Stimulated activated naive CD8-positive, alpha-beta T cell treated with anti-CD3 and anti-CD28 coated beads, Interleukin-15, amount 100 ng/mL, for 72 hours (primary cell): ENCODE measurements around the gene PIK3AP1.
"Not testable (repeated sequence)": the region's sequence is repeated elsewhere in the genome, so short reads cannot be mapped to it uniquely, and the experiment has no call there.

ENCODE experiments used
- ATAC-seq: fragments of 150-1000 bp; cut with Tn5 transposase; 2 replicates; pipeline ENCODE4 v1.10.0; 2021; ENCODE audit warnings: mild to moderate bottlenecking, moderate library complexity
- DNase-seq, 2 donors: peaks; one replicate each; pipeline ENCODE4 v3.0.0; 2021 to 2022
- H3K27ac Mint-ChIP-seq, 2 donors: one replicate each; pipeline ENCODE4 v1.8.0; 2022; ENCODE audit warnings: mild to moderate bottlenecking in 2 of 2, mixed read lengths in 2 of 2, moderate library complexity in 2 of 2
- H3K27me3 Mint-ChIP-seq: one replicate; pipeline ENCODE4 v1.8.0; 2022; ENCODE audit warnings: mixed read lengths
- H3K4me1 Mint-ChIP-seq: one replicate; pipeline ENCODE4 v1.8.0; 2022; ENCODE audit warnings: mild to moderate bottlenecking, mixed read lengths
- H3K4me3 Mint-ChIP-seq, 2 donors: one replicate each; pipeline ENCODE4 v1.8.0; 2022; ENCODE audit warnings: mild to moderate bottlenecking in 2 of 2, mixed read lengths in 2 of 2, moderate library complexity in 1 of 2
- H3K9me3 Mint-ChIP-seq, 2 donors: one replicate each; pipeline ENCODE4 v1.8.0; 2022; ENCODE audit warnings: mixed read lengths in 2 of 2

PIK3AP1 gene

DNA sequence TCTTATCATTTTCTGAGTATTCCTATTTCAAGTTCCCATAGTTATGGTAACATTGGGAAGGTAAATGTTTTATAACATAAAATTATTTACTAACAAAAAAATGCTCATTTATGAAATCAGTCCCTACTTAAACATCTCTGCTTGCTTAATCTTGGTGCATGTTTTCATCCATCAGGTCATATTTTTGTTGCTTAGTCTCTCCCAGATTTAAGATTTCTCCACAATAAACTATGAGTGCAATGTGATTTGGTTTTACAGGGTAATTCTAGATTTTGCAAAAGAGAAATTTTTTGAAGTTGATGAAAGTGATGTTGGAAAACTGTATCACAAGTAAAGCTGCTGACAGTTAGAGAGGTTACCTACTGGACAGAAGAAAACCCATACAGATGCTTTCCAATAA, 28.6 kb downstream of the PIK3AP1 start:
- no peak for ATAC-seq
- Mint-ChIP-seq H3K4me3 (no peak overlapping the region), H3K4me1 (peaks cover 41% of the 10 kb centered on the region), H3K9me3 (no peaks in the 10 kb centered on the region), H3K27ac (no peak overlapping the region), H3K27me3 (no peaks in the 10 kb centered on the region)
- no peak for DNase-seq

DNA sequence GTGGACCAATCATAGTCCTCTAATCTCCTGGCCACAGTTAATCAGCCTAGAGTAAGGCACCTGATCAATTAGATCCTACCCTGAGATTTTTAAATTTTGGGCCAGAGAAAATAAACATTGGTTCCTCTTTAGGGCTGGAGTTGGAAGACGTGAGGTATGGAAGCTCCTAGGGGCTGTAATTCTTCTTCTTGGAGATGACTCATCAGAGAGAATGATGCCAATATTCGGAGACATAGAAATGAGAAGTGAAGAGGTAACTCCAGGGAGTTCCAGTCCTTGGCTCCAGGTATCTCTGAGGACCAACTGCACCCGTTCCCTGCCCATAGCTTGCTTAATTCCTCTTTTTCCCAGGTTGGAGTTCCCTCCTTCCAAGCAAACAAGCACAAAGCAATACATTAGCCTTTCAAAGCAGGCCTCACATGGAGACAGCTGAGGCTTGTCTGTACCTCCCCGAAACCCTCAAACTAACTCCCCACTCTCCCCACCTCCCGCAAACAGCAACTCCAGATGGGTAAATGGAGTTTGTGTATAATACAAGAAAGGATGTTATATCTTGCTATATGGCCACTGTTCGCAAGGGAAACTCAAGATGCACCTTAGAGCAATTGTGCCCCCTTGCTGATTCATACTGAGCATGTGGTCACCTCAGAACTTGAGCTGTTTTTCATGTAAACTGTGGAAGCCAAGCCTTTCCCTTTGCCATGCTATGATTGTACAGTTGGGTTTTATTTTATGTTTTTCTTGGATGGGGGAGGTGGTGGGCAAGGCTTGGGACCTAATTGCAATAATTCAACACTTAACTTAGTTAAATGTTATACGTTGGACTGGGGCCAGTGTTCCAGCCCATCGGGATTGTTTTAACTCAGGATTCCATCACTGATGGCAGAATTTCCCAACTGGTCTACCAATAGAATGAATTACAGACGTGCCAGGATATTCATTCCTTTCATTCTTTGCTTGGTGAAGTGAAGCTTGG, 29.3 kb downstream of the PIK3AP1 start:
- no peaks in the 10 kb centered on the region for H3K9me3 Mint-ChIP-seq
- H3K27me3 Mint-ChIP-seq: no peaks in the 10 kb centered on the region
- peaks cover 34% of the 10 kb centered on the region for H3K4me1 Mint-ChIP-seq
- ATAC-seq: peak; percentile 75
- no peak overlapping the region for H3K4me3 Mint-ChIP-seq
- no peak overlapping the region for H3K27ac Mint-ChIP-seq
- peak in 1 of 2 donors; percentile 29 for DNase-seq

DNA sequence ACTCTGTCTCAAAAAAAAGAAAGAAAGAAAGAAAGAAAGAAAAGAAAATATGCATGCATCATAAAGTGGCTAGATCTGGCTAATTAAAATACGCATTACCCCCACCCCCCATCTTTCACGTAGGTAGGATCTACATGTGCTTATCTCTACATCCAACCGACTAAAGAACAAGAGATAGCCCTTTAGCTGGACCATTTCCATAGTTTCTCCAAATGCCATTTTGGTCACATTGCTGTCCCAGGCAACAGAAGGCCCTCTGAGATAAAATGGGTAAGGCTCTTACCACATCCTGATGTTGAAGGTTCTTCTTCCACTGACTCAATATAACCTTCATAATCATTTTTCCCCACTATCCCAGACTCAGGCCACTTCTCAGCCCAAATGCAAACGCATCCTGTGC, 31.5 kb downstream of the PIK3AP1 start:
- no peak overlapping the region for H3K4me3 Mint-ChIP-seq

DNA sequence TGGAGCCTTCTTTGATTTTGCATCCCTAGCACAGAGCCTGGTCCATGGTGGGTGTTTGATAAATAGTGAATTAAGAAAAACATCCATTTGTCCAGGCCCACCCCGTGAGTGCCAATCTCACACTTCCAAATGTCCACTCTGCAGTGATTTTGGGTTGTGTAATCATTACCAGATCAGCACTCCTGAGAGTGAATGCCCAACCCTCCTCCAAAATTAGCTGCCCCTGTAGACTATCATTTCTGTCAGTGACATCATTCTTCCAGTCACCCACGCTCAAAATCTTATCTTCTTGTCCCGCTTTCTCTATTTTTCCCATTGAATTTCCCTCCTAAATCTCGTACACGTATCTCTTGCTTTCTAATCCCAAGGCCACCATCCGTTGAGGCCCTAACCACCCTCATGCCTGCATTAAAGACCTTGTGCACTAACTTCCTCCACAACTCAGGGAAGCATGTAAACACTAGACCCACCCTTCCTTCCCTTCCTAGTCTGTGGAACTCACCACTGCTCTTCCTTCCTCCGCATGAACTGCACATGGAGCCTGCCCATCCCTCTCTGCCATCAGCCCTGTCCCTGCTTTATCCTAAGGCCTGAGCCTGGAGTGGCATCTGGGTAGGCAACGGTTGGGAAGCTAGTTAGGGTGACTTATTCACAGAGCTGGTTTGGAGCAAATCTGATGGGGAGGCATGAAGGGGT, 32.8 kb downstream of the PIK3AP1 start:
- H3K27ac Mint-ChIP-seq: no peak overlapping the region
- ATAC-seq: no peak

More for the DNA sequence above, 31.5 kb downstream of the PIK3AP1 start:
- no peak for ATAC-seq
- Mint-ChIP-seq H3K27me3 (no peaks in the 10 kb centered on the region), H3K9me3 (no peaks in the 10 kb centered on the region), H3K27ac (peak overlapping the region in 1 of 2 donors; percentile 55), H3K4me1 (peaks cover 17% of the 10 kb centered on the region)
- no peak for DNase-seq

DNA sequence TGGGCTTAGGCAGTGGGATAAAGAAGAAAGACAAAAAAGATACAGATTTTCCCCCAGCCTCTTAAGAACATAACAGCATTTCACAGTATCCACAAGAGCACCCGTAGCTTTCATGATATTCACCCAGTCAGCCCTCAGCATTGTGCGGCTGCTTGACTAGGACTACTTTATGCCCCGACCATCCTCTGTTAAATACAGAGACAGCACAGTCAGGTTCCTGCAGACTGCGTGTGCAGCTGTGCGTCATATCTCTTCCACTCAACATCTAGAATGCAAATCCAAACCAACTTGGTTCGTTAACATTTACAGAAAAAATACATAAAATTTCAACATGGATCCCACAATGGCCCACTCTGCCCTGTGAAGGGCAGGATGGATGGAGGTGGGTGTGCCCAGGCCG, 33.8 kb downstream of the PIK3AP1 start:
- Mint-ChIP-seq H3K9me3 (no peaks in the 10 kb centered on the region), H3K4me3 (no peak overlapping the region), H3K27me3 (no peaks in the 10 kb centered on the region), H3K4me1 (peaks cover 10% of the 10 kb centered on the region), H3K27ac (peak overlapping the region in 1 of 2 donors; percentile 80)
- no peak for DNase-seq
- ATAC-seq: no peak

More for the DNA sequence above, 32.8 kb downstream of the PIK3AP1 start:
- DNase-seq: no peak
- H3K4me3 Mint-ChIP-seq: no peak overlapping the region
- H3K27me3 Mint-ChIP-seq: no peaks in the 10 kb centered on the region
- no peaks in the 10 kb centered on the region for H3K9me3 Mint-ChIP-seq
- H3K4me1 Mint-ChIP-seq: peaks cover 10% of the 10 kb centered on the region

DNA sequence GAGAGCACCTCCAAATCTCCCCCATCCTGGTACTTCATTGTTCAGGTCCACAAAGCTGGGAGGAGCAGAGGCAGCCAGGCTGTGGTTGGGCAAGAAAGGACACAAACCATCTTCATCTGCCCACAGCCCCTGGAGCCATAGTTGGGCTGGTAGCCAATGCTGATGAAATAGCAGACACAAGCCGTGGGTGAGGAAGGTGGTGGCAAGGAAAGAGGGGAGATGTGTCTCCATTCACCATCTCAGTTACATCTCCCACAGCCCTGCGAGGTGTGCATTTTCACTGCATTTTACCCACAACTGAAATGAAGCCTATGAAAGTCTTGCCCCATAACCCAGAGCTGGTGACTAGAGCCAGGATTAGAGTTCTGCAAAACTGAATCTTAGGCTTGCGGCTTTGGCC, 35.0 kb downstream of the PIK3AP1 start:
- H3K27me3 Mint-ChIP-seq: no peaks in the 10 kb centered on the region
- ATAC-seq: no peak
- H3K4me1 Mint-ChIP-seq: no peaks in the 10 kb centered on the region
- DNase-seq: no peak
- no peak overlapping the region for H3K27ac Mint-ChIP-seq
- H3K9me3 Mint-ChIP-seq: peaks cover 6 to 9% of the 10 kb centered on the region in 2 donors
- H3K4me3 Mint-ChIP-seq: no peak overlapping the region

DNA sequence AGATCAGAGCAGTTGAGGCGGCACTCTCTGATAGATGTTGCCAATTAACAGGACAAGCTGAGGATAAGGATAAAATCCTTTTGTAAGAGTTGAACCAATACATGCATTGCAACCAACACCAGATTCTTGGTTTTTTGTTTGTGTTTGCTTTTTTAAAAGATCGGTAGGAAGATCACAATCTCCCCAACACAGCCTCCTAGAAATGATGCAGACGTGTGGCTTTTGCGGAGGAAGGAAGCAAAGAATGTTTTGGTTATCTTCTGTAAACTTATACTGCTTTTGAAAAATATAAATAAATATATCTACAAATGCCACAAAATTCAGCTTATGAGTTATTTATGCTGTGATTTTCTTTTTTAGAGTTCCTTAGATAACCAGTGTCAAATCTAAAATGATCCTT, 35.5 kb downstream of the PIK3AP1 start:
- ATAC-seq (no peak), DNase-seq (no peak)
- Mint-ChIP-seq H3K27ac (no peak overlapping the region), H3K4me3 (no peak overlapping the region), H3K4me1 (no peaks in the 10 kb centered on the region), H3K27me3 (no peaks in the 10 kb centered on the region), H3K9me3 (peaks cover 7 to 9% of the 10 kb centered on the region in 2 donors)

DNA sequence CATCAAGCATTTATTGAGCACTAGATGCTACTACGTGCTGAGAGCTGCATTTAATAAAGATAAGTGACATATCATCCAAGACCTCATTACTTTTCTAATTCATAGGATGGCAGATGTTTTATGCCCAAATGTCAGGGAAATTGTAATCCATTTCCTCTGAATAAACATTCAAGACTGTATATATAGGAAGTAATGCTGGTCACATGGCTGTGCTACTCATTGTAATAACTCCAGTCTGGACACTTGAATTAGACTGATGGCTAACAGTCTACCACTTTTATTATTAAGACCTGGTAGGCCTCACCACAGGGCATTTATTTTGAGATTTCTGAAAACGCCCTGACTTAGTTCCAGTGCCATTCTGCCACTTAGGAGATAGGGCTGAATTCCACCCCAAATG, 36.6 kb downstream of the PIK3AP1 start:
- no peaks in the 10 kb centered on the region for H3K4me1 Mint-ChIP-seq

DNA sequence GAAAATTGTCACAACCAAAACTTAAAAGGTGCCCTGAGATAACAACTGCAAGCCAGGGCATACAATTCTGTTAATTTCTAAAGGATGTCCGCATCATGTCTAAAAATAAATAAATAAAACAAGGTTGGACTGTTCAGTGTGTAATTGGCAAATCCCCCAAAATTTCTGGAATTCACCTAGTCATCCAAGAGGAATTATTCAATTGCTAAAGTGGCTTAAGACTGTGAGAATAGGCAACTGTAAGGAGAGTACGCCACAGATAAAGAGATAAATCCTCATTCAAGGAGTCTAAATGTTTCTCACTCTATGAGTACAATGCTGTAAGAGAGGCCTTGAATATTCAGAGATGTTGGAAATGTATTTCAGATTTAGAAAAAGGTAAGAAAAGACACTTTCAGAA, 37.2 kb downstream of the PIK3AP1 start:
- no peaks in the 10 kb centered on the region for H3K4me1 Mint-ChIP-seq
- no peak overlapping the region for H3K27ac Mint-ChIP-seq
- H3K4me3 Mint-ChIP-seq: no peak overlapping the region
- no peaks in the 10 kb centered on the region for H3K27me3 Mint-ChIP-seq
- DNase-seq (no peak), ATAC-seq (no peak)
- peaks cover 7 to 9% of the 10 kb centered on the region in 2 donors for H3K9me3 Mint-ChIP-seq

More for the DNA sequence above, 36.6 kb downstream of the PIK3AP1 start:
- ATAC-seq (no peak), DNase-seq (no peak)
- H3K27me3 Mint-ChIP-seq: no peaks in the 10 kb centered on the region
- H3K27ac Mint-ChIP-seq: no peak overlapping the region
- no peak overlapping the region for H3K4me3 Mint-ChIP-seq
- H3K9me3 Mint-ChIP-seq: peaks cover 7 to 9% of the 10 kb centered on the region in 2 donors

DNA sequence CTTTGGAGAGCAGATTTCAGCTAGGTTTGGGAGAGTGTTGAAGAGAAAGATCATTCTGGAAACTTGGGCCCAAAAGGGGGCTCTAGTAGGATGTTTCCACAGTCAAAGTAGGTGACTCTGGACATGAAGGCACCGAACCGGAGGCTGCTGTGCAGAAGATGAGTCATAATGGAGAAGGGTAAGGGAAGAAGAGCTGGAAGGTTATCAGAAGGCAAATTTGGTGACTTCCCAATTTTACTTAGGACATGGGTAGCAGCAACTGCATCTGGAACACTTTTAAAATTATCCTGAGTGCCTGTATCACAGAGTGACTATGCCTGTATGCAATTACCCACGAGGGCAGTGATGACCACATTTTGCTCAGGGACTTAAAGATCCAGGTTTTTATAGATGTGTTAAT, 38.8 kb downstream of the PIK3AP1 start:
- no peaks in the 10 kb centered on the region for H3K4me1 Mint-ChIP-seq
- DNase-seq (no peak), ATAC-seq (no peak)
- peaks cover 7 to 9% of the 10 kb centered on the region in 2 donors for H3K9me3 Mint-ChIP-seq
- no peak overlapping the region for H3K4me3 Mint-ChIP-seq
- H3K27ac Mint-ChIP-seq: no peak overlapping the region
- no peaks in the 10 kb centered on the region for H3K27me3 Mint-ChIP-seq

DNA sequence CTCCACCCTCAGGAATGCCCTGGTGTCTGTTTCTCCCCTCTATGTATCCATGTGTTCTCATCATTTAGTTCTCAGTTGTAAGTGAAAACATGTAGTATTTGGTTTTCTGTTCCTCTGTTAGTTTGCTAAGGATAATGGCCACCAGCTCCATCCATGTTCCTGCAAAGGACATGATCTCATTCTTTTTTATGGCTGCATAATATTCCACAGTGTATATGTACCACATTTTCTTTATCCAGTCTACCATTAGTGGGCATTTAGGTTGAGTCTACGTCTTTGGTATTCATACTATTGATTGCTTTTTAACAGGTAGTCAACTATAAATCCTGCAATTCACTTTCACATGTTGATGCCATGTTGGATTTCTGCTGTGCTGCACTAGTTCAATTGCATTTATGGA, 39.9 kb downstream of the PIK3AP1 start:
- H3K9me3 Mint-ChIP-seq, H3K27me3 Mint-ChIP-seq, H3K4me1 Mint-ChIP-seq, H3K4me3 Mint-ChIP-seq, DNase-seq, ATAC-seq, H3K27ac Mint-ChIP-seq: not testable (repeated sequence)

DNA sequence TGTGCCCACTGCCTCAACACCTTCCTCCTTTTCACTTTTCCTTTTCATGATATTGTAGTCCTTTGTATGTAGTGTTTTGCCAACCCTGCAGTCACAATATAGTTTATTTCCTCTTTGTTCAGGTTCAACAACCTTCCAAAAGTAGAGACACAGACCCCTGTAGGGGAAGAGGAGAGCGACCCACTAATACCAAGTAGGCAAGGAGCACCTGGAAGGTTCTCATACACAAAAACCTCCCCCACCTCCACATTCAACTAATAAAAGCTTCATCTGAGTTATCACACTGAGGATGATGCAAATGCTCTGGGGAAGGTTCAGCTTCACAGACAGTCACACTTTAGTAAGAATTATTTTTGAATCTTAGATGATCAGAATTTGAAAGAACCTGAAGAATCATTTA, 41.6 kb downstream of the PIK3AP1 start:
- Mint-ChIP-seq H3K27me3 (no peaks in the 10 kb centered on the region), H3K4me1 (peaks cover 4% of the 10 kb centered on the region), H3K9me3 (peaks cover 7 to 9% of the 10 kb centered on the region in 2 donors), H3K4me3 (no peak overlapping the region), H3K27ac (no peak overlapping the region)
- ATAC-seq (no peak), DNase-seq (no peak)

DNA sequence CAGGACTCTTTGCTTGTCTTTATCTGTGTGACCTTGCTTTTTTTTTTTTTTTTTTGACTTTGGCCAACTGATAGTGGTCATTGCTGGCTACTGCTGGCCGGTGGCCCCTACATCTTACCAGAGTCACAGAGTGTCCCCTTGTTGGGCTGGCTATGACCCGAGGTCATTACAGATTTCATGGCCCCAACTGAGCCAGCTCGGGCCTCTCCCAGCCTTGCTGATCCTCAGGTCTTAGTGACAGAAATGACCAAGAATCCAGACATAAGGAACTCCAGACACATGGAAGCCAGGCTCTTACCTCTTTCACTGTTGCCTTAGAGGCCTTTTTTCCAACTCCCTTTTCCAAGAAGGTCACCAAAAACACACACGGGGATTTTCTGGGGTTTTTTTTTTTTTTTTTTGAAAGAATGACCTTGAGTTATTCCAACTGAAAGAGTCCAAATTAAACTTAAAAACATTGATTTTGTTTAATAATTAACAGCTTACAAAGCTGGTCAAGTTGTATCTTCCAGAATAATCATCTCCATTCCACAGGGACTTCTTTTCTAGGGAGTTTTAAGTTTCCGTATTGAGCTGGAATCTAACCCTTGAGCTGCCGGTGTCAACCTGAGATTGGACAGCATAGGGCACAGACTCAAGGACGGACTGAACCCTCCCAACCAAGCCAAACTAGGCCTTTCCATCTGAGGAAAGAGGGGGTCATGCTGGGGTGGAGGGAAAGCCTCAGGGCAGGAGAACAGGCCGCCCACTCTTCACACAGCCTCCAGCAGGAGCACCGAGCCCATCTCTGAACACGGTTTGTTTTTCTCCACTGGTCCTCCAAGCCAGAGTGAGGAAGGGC, 43.8 kb downstream of the PIK3AP1 start:
- no peak overlapping the region for H3K4me3 Mint-ChIP-seq
- no peak overlapping the region for H3K27ac Mint-ChIP-seq
- no peaks in the 10 kb centered on the region for H3K27me3 Mint-ChIP-seq
- ATAC-seq (no peak), DNase-seq (no peak)
- peaks cover 7 to 9% of the 10 kb centered on the region in 2 donors for H3K9me3 Mint-ChIP-seq
- peaks cover 16% of the 10 kb centered on the region for H3K4me1 Mint-ChIP-seq

DNA sequence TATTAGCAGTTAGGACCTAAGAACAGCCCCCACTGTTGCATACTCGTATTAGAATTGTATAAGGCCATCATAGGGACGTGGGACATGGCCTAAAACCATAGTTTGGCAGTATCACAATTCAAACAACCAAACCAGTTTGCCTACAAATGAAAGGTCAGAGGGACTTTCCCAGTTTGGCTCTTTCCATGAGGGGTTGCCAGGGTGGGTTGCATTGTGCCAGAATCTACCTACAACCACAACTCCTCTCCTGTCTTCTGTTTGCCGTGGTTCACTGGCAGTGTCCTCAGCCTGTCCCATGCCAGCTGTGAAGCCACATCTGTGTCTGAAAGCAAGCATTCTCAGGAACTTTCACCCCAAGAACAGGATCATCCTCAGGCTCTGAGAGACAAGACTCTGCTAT, 44.5 kb downstream of the PIK3AP1 start:
- DNase-seq: no peak
- Mint-ChIP-seq H3K27me3 (no peaks in the 10 kb centered on the region), H3K4me3 (no peak overlapping the region), H3K4me1 (peaks cover 22% of the 10 kb centered on the region), H3K27ac (no peak overlapping the region), H3K9me3 (peaks cover 5 to 6% of the 10 kb centered on the region in 2 donors)
- ATAC-seq: no peak

DNA sequence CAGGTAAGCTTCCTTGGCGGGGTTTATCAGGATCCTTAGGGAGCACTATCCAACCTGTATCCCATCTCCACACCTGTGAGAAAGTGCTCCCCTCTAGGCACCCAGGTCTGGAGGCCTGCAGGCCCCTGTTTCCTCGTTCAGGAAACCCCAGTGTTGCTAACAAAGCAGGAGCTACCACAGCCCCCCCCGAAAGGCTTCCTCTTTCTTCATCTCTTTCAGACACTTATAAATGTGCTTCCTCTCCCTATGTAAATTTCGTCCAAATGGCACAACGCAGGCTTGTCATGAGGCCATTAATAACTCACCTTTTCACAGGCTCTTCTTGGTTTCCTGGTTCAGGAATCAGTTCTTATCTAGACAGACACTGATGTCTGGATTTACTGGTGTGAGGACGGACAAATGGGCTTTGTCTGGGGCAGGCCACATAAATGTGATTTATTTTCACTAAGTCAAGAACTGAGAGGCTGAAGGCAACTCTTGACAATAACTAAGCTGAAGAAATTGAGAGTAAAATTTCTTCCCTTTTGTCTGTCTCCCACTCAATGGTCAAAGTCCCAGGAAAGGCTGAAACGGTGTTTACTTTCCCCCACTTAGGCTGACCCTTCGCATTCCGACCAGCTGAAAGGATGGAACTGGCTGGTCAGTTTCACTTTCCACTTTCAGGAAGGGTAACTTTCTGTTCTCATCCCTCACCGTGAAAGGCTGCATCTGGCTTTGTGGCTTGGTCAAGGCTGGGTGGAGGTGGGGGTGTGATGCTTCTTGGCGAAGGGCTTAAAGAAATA, 46.8 kb downstream of the PIK3AP1 start:
- ATAC-seq: no peak
- H3K9me3 Mint-ChIP-seq: no peaks in the 10 kb centered on the region
- peak overlapping the region in 1 of 2 donors; percentile 63 for H3K27ac Mint-ChIP-seq
- peak overlapping the region in 1 of 2 donors; percentile 13 for H3K4me3 Mint-ChIP-seq
- peaks cover 22% of the 10 kb centered on the region for H3K4me1 Mint-ChIP-seq
- no peaks in the 10 kb centered on the region for H3K27me3 Mint-ChIP-seq
- no peak for DNase-seq
